GM18873 (cell line): Measurements from ENCODE around the gene DBT.
"Not testable (repeated sequence)": the region's sequence is repeated elsewhere in the genome, so short reads cannot be mapped to it uniquely, and the experiment has no call there.

Experiments used
- ATAC-seq: cut with Tn5 transposase; IDR thresholded peaks from one replicate; pipeline ENCODE4 v1.9.1; 2021; ENCODE audit warnings: mild to moderate bottlenecking, moderate library complexity, moderate number of reproducible peaks; ENCODE audit not compliant: unreplicated experiment, low FRiP score

The DBT gene

GRCh38 chr1:100202703-100203102, 46.9 kb downstream of the DBT start:
- ATAC-seq = not testable (repeated sequence)

GRCh38 chr1:100200060-100200459, 49.6 kb downstream of the DBT start:
- not testable (repeated sequence) for ATAC-seq

GRCh38 chr1:100198596-100198995, 51.0 kb downstream of the DBT start:
- no peak for ATAC-seq

GRCh38 chr1:100188617-100189016, 61.0 kb downstream of the DBT start:
- no peak for ATAC-seq

- ATAC-seq = no peak
Measured at GRCh38 chr1:100187912-100188311, 61.7 kb downstream of the DBT start.

GRCh38 chr1:100184536-100184935, 65.1 kb downstream of the DBT start:
- ATAC-seq = no peak

- no peak for ATAC-seq
Measured at GRCh38 chr1:100183370-100183769, 66.3 kb downstream of the DBT start.

- no peak for ATAC-seq
Measured at GRCh38 chr1:100178091-100178490, 71.5 kb downstream of the DBT start, which contains the start of gene LRRC39. LRRC39 (minus strand) TSS chr1:100178256; CDS start chr1:100168516, 9,740 bp downstream.

- no peak for ATAC-seq
Measured at GRCh38 chr1:100177295-100178041, 72.2 kb downstream of the DBT start.

- ATAC-seq = no peak
Measured at GRCh38 chr1:100168051-100168450, 81.6 kb downstream of the DBT start.

GRCh38 chr1:100164702-100165101, 84.9 kb downstream of the DBT start:
- no peak for ATAC-seq

GRCh38 chr1:100164216-100164615, 85.4 kb downstream of the DBT start:
- no peak for ATAC-seq

GRCh38 chr1:100162881-100163280, 86.8 kb downstream of the DBT start:
- ATAC-seq = no peak

- ATAC-seq = peak; percentile 56
Measured at GRCh38 chr1:100152271-100152670, 97.4 kb downstream of the DBT start.

- no peak for ATAC-seq
Measured at GRCh38 chr1:100151679-100152078, 98.0 kb downstream of the DBT start.

GRCh38 chr1:100147875-100148274, 101.8 kb downstream of the DBT start:
- ATAC-seq = no peak

- ATAC-seq = no peak
Measured at GRCh38 chr1:100146958-100147357, 102.7 kb downstream of the DBT start.

GRCh38 chr1:100145116-100145515, 104.5 kb downstream of the DBT start:
- ATAC-seq = no peak

GRCh38 chr1:100142343-100142742, 107.3 kb downstream of the DBT start:
- no peak for ATAC-seq

GRCh38 chr1:100141192-100141591, 108.4 kb downstream of the DBT start:
- no peak for ATAC-seq

- ATAC-seq = no peak
Measured at GRCh38 chr1:100137602-100138001, 112.0 kb downstream of the DBT start.
